IMR-90 (cell line): ENCODE data around the gene SLC25A12. TPM values are rescaled to one million over a fixed set of nuclear protein-coding genes. Genes with fewer than 3 reads are reported as not detected.
A peak's percentile ranks its signal among the peaks of the same experiment; 100 is the strongest.

ENCODE experiments used
- ATAC-seq: fragments of 200-7000 bp; cut with Tn5 transposase; 2 replicates; pipeline ENCODE4 v1.9.1; 2020; ENCODE audit warnings: low read depth, mild to moderate bottlenecking, moderate library complexity
- BruUV-seq: library from RNA; stranded (reverse); fragments of 400-500 nt; replicated peaks from 2 replicates; lab custom pipeline; 2021; lab: Mats Ljungman, UMichigan
- CTCF ChIA-PET: fragments of 300-600 bp; formaldehyde crosslinking; extraction: SDS; loops from one replicate; lab custom pipeline; 2021; ENCODE audit warnings: antibody characterized with exemption; lab: Yijun Ruan, JAX
- POLR2A ChIA-PET: fragments of 300-600 bp; sonication (Branson Sonifier 250); formaldehyde crosslinking; loops from one replicate; lab custom pipeline; 2022; ENCODE audit warnings: antibody characterized with exemption; ENCODE audit not compliant: unreplicated experiment; lab: Charles Lee
- DNase-seq: peaks from one replicate; pipeline ENCODE4 v3.0.0; 2013
- H2AFZ ChIP-seq: replicated peaks from 2 replicates; pipeline ENCODE3; 2013; ENCODE audit warnings: low read length, mild to moderate bottlenecking; ENCODE audit not compliant: poor library complexity
- H2AK5ac ChIP-seq: 2 replicates; pipeline ENCODE4 v1.6.1; 2013; ENCODE audit warnings: low read depth, low read length, inconsistent platforms
- H2AK9ac ChIP-seq: replicated peaks from 2 replicates; pipeline ENCODE3; 2013; ENCODE audit warnings: mild to moderate bottlenecking, low read depth, low read length, moderate library complexity; ENCODE audit not compliant: poor library complexity
- H2BK120ac ChIP-seq: 2 replicates; pipeline ENCODE4 v1.6.1; 2013; ENCODE audit warnings: low read depth, low read length, inconsistent platforms
- H2BK15ac ChIP-seq: 3 replicates; pipeline ENCODE4 v1.6.1; 2013; ENCODE audit warnings: low read depth, low read length, inconsistent platforms
- H2BK20ac ChIP-seq: 2 replicates; pipeline ENCODE4 v1.6.1; 2013; ENCODE audit warnings: low read depth, mild to moderate bottlenecking, inconsistent platforms, low read length, moderate library complexity
- H2BK5ac ChIP-seq: 2 replicates; pipeline ENCODE4 v1.6.1; 2013; ENCODE audit warnings: mild to moderate bottlenecking, low read depth, low read length, inconsistent platforms; ENCODE audit not compliant: poor library complexity, severe bottlenecking
- H3K14ac ChIP-seq: replicated peaks from 2 replicates; pipeline ENCODE4 v1.6.1; 2013; ENCODE audit warnings: low read depth, low read length, inconsistent platforms
- H3K18ac ChIP-seq: 2 replicates; pipeline ENCODE4 v1.6.1; 2013; ENCODE audit warnings: low read depth, low read length, control low read depth
- H3K23ac ChIP-seq: 2 replicates; pipeline ENCODE4 v1.6.1; 2013; ENCODE audit warnings: low read depth, low read length, inconsistent platforms
- H3K27ac ChIP-seq: 2 replicates; pipeline ENCODE4 v1.5.1; 2013; ENCODE audit warnings: mild to moderate bottlenecking, control low read depth, low read length; ENCODE audit not compliant: insufficient read depth
- H3K27me3 ChIP-seq: 2 replicates; pipeline ENCODE4 v1.6.1; 2013; ENCODE audit warnings: low read length; ENCODE audit not compliant: control insufficient read depth, insufficient read depth
- H3K36me3 ChIP-seq: 2 replicates; pipeline ENCODE4 v1.6.1; 2013; ENCODE audit warnings: low read length, mixed read lengths; ENCODE audit not compliant: control insufficient read depth, insufficient read depth
- H3K4ac ChIP-seq: 2 replicates; pipeline ENCODE4 v1.6.1; 2013; ENCODE audit warnings: low read depth, low read length, inconsistent platforms
- H3K4me1 ChIP-seq: 2 replicates; pipeline ENCODE4 v1.6.1; 2013; ENCODE audit warnings: low read length, mixed read lengths; ENCODE audit not compliant: control insufficient read depth, insufficient read depth
- H3K4me2 ChIP-seq: 2 replicates; pipeline ENCODE4 v1.6.1; 2013; ENCODE audit warnings: low read depth, mild to moderate bottlenecking, control low read depth, low read length, moderate library complexity
- H3K4me3 ChIP-seq: 2 replicates; pipeline ENCODE4 v1.5.1; 2013; ENCODE audit warnings: low read depth, mild to moderate bottlenecking, control low read depth, low read length, moderate library complexity; ENCODE audit not compliant: insufficient read depth
- H3K56ac ChIP-seq: 2 replicates; pipeline ENCODE4 v1.6.1; 2013; ENCODE audit warnings: low read length, inconsistent platforms; ENCODE audit not compliant: insufficient read depth; ENCODE audit errors: extremely low read depth
- H3K79me1 ChIP-seq, 2 experiments: 2 replicates each; pipeline ENCODE4 v1.6.1; 2013; ENCODE audit warnings: low read length in 2 of 2, inconsistent platforms in 1 of 2, low read depth in 1 of 2
- H3K9ac ChIP-seq: 2 replicates; pipeline ENCODE4 v1.6.1; 2013; ENCODE audit warnings: low read depth, low read length, control low read depth
- H3K9me1 ChIP-seq: 2 replicates; pipeline ENCODE4 v1.6.1; 2013; ENCODE audit warnings: low read length, inconsistent platforms; ENCODE audit not compliant: insufficient read depth
- H3K9me3 ChIP-seq: 2 replicates; pipeline ENCODE4 v1.6.1; 2013; ENCODE audit warnings: low read length; ENCODE audit not compliant: control insufficient read depth, insufficient read depth
- H4K20me1 ChIP-seq: 2 replicates; pipeline ENCODE4 v1.6.1; 2013; ENCODE audit warnings: low read length, inconsistent platforms; ENCODE audit not compliant: insufficient read depth
- H4K5ac ChIP-seq: 2 replicates; pipeline ENCODE4 v1.6.1; 2013; ENCODE audit warnings: mild to moderate bottlenecking, low read depth, low read length, control low read depth
- H4K8ac ChIP-seq, 2 experiments: 2 replicates each; pipeline ENCODE4 v1.6.1; 2013; ENCODE audit warnings: low read depth in 2 of 2, low read length in 2 of 2, control low read depth in 1 of 2, inconsistent platforms in 1 of 2
- H4K91ac ChIP-seq: 2 replicates; pipeline ENCODE4 v1.6.1; 2013; ENCODE audit warnings: low read depth, low read length, inconsistent platforms; ENCODE audit not compliant: insufficient read depth
- BHLHE40 ChIP-seq: fragments of 150-350 bp; IDR thresholded peaks from 2 replicates; pipeline ENCODE4 v1.6.1; 2016; ENCODE audit warnings: mild to moderate bottlenecking, low read depth, low read length
- ELK1 ChIP-seq: fragments of 150-350 bp; IDR thresholded peaks from 2 replicates; pipeline ENCODE4 v1.6.1; 2016; ENCODE audit warnings: low read depth, mild to moderate bottlenecking, low read length, moderate library complexity, borderline replicate concordance
- MAZ ChIP-seq: IDR thresholded peaks from 2 replicates; pipeline ENCODE4 v1.6.1; 2012; ENCODE audit warnings: low read depth, mild to moderate bottlenecking, low read length, improper control_type of control experiment, moderate library complexity, borderline replicate concordance
- MXI1 ChIP-seq: IDR thresholded peaks from 2 replicates; pipeline ENCODE4 v1.6.1; 2012; ENCODE audit warnings: low read depth, mild to moderate bottlenecking, low read length, moderate library complexity, borderline replicate concordance
- RCOR1 ChIP-seq: IDR thresholded peaks from 2 replicates; pipeline ENCODE4 v1.6.1; 2012; ENCODE audit warnings: mild to moderate bottlenecking, low read length, improper control_type of control experiment; ENCODE audit not compliant: insufficient replicate concordance
- WGBS, 2 experiments: methylation state at CpG; one replicate each; pipeline versions ENCODE4 v1.1.5 to v1.1.7; 2013; ENCODE audit warnings: missing lambda C conversion rate in 2 of 2; ENCODE audit not compliant: insufficient read length in 1 of 2; ENCODE audit errors: extremely low coverage in 2 of 2; 5-methylcytosine and 5-hydroxymethylcytosine counted together
- dilution Hi-C: fragments of 300-500 bp; cut with HindIII; formaldehyde crosslinking; loops from one replicate; pipeline ENCODE4 v1.14.3; 2018; ENCODE audit warnings: low sequenced_read_pairs; ENCODE audit not compliant: unreplicated experiment
- in situ Hi-C: fragments of 300-500 bp; cut with MboI; formaldehyde crosslinking; loops from 3 replicates; pipeline ENCODE4 v1.14.3; 2019; ENCODE audit warnings: low sequenced_read_pairs, inconsistent platforms, mixed read lengths
- intact Hi-C: fragments of 100-400 bp; cut with micrococcal nuclease; formaldehyde crosslinking; loops from 2 replicates; pipeline ENCODE4 v1.10.0; 2022
- polyA plus RNA-seq, 3 experiments: library from polyadenylated mRNA; depleted of rRNA; stranded (reverse); fragments of >200 nt; gene quantifications; 2 replicates each; pipeline ENCODE4 v1.2.3, GENCODE V29; 2012; ENCODE audit warnings: low replicate concordance in 1 of 3
- total RNA-seq: library from RNA; depleted of rRNA; stranded (reverse); fragments of >200 nt; gene quantifications from 2 replicates; pipeline ENCODE4 v1.2.3, GENCODE V29; 2012

Gene SLC25A12
- total and polyA plus RNA-seq, 2 of the 4 experiments (the other 2 are of a cell fraction), result 16.3 to 17.6 TPM

- no TSS peak for BruUV-seq
- H3K56ac ChIP-seq, result no peak overlapping the region
- ChIA-PET POLR2A (no interaction called here), CTCF (no interaction called here)
- intact Hi-C loops, result no loop called here
- H3K4me3 ChIP-seq, result no peak overlapping the region
- no CpG with 5 or more reads among the region's 1 CpG for WGBS, 2 experiments
- TF ChIP-seq BHLHE40, result no peak
- TF ChIP-seq ELK1, result no peak
- no peak for TF ChIP-seq MXI1
- TF ChIP-seq MAZ, result no peak
- no peak for TF ChIP-seq RCOR1
- no peak overlapping the region for H3K4ac ChIP-seq
- H3K9me3 ChIP-seq, result no peaks in the 10 kb centered on the region
- H2BK20ac ChIP-seq, result no peak overlapping the region
- in situ Hi-C loops, result no loop called here
- no peaks in the 10 kb centered on the region for H3K27me3 ChIP-seq
- no peak overlapping the region for H2AFZ ChIP-seq
- dilution Hi-C loops, result no loop called here
- H2BK15ac ChIP-seq, result no peak overlapping the region
- no peaks in the 10 kb centered on the region for H3K36me3 ChIP-seq
- no peaks in the 10 kb centered on the region for H3K4me1 ChIP-seq
- H3K79me1 ChIP-seq, result no peaks in the 10 kb centered on the region
- no peak overlapping the region for H3K23ac ChIP-seq
- H4K20me1 ChIP-seq, result no peaks in the 10 kb centered on the region
- no peak overlapping the region for H3K18ac ChIP-seq
- no peak overlapping the region for H2BK5ac ChIP-seq
- DNase-seq (peak; percentile 27), ATAC-seq (no peak)
- no peak overlapping the region for H2AK9ac ChIP-seq
- no peak overlapping the region for H4K8ac ChIP-seq
- no peaks in the 10 kb centered on the region for H3K9me1 ChIP-seq
- no peak overlapping the region for H3K14ac ChIP-seq
- no peak overlapping the region for H2BK120ac ChIP-seq
- no peak overlapping the region for H3K27ac ChIP-seq
- H4K91ac ChIP-seq, result no peak overlapping the region
- no peak overlapping the region for H3K9ac ChIP-seq
- no peak overlapping the region for H2AK5ac ChIP-seq
- H4K5ac ChIP-seq, result no peak overlapping the region
- H3K4me2 ChIP-seq, result no peak overlapping the region
Measured at GRCh38 chr2:171852366-171852888, 41.6 kb downstream of the SLC25A12 start.
